K562 (cell line): Measurements from ENCODE around the gene DNMT1. TPM values are rescaled to one million over a fixed set of nuclear protein-coding genes. Genes with fewer than 3 reads are reported as not detected.

Experiments
- ATF2 ChIP-seq: sonication (generic); formaldehyde crosslinking; IDR thresholded peaks from 2 replicates; pipeline ENCODE4 v1.8.1; 2022; ENCODE audit warnings: missing genetic modification reagents
- BHLHE40 ChIP-seq: IDR thresholded peaks from 2 replicates; pipeline ENCODE4 v1.6.1; 2011; ENCODE audit warnings: low read length, improper control_type of control experiment
- CBFA2T2 ChIP-seq: fragments of 450-650 bp; conservative IDR thresholded peaks from 2 replicates; pipeline ENCODE4 v1.6.1; 2017; ENCODE audit warnings: mild to moderate bottlenecking
- CBFB ChIP-seq: sonication (generic); formaldehyde crosslinking; IDR thresholded peaks from 2 replicates; pipeline ENCODE4 v1.4.0; 2020; ENCODE audit warnings: mild to moderate bottlenecking, missing genetic modification reagents
- CREB1 ChIP-seq, 2 experiments: sonication (generic) in 1 of 2; formaldehyde crosslinking in 1 of 2; IDR thresholded peaks; 2 replicates each; pipeline versions ENCODE4 v1.6.1 to v1.8.0; 2012 to 2022; ENCODE audit warnings: inconsistent platforms in 1 of 2, mild to moderate bottlenecking in 1 of 2, missing genetic modification reagents in 1 of 2, moderate library complexity in 1 of 2
- CREM ChIP-seq: IDR thresholded peaks from 2 replicates; pipeline ENCODE4 v1.6.1; 2014; ENCODE audit warnings: antibody characterized with exemption, low read depth
- FOXJ3 ChIP-seq: sonication (generic); formaldehyde crosslinking; IDR thresholded peaks from 2 replicates; pipeline ENCODE4 v1.4.0; 2020; ENCODE audit warnings: mild to moderate bottlenecking, missing genetic modification reagents
- IRF1 ChIP-seq: sonication (generic); formaldehyde crosslinking; IDR thresholded peaks from 2 replicates; pipeline ENCODE4 v1.8.0; 2022; ENCODE audit warnings: missing genetic modification reagents, mild to moderate bottlenecking, borderline replicate concordance
- KDM5B ChIP-seq: fragments of 200-600 bp; sonication (generic); IDR thresholded peaks from 2 replicates; pipeline ENCODE4 v1.6.1; 2012; ENCODE audit warnings: low read depth, mild to moderate bottlenecking, moderate library complexity, low read length, control low read depth, inconsistent platforms; ENCODE audit not compliant: insufficient replicate concordance
- MEIS2 ChIP-seq: fragments of 450-650 bp; IDR thresholded peaks from 2 replicates; pipeline ENCODE4 v1.6.1; 2014; ENCODE audit warnings: mild to moderate bottlenecking; ENCODE audit not compliant: partially characterized antibody
- MTA2 ChIP-seq: fragments of 450-650 bp; IDR thresholded peaks from 2 replicates; pipeline ENCODE4 v1.6.1; 2016; ENCODE audit warnings: low read depth
- NKRF ChIP-seq: fragments of 450-650 bp; IDR thresholded peaks from 2 replicates; pipeline ENCODE4 v1.6.1; 2016; ENCODE audit warnings: borderline replicate concordance
- POLR2A ChIP-seq: fragments of 450-650 bp; conservative IDR thresholded peaks from 2 replicates; pipeline ENCODE4 v1.6.1; 2016
- TBL1XR1 ChIP-seq, 2 experiments: IDR thresholded peaks; 2 replicates each; pipeline ENCODE4 v1.6.1; 2012; ENCODE audit warnings: improper control_type of control experiment in 2 of 2, low read length in 2 of 2, mild to moderate bottlenecking in 1 of 2
- TEAD4 ChIP-seq, 2 experiments: sonication (generic) in 1 of 2; formaldehyde crosslinking in 1 of 2; IDR thresholded peaks; 2 replicates each; pipeline versions ENCODE4 v1.6.1 to v1.8.0; 2012 to 2022; ENCODE audit warnings: borderline replicate concordance in 1 of 2, inconsistent platforms in 1 of 2, low read length in 1 of 2, mild to moderate bottlenecking in 1 of 2, missing genetic modification reagents in 1 of 2
- ZKSCAN1 ChIP-seq: fragments of 150-350 bp; IDR thresholded peaks from 2 replicates; pipeline ENCODE4 v1.6.1; 2016; ENCODE audit warnings: low read depth, low read length
- ZNF699 ChIP-seq: fragments of 250-450 bp; sonication (Bioruptor Pico); IDR thresholded peaks from 2 replicates; pipeline ENCODE4 v1.8.0; 2021; ENCODE audit warnings: mild to moderate bottlenecking, moderate library complexity; ENCODE audit not compliant: insufficient replicate concordance
- ZNF77 ChIP-seq: fragments of 250-450 bp; sonication (Bioruptor Pico); IDR thresholded peaks from 2 replicates; pipeline ENCODE4 v1.5.0; 2020
- ZSCAN32 ChIP-seq: fragments of 450-650 bp; formaldehyde crosslinking; IDR thresholded peaks from 2 replicates; pipeline ENCODE4 v1.4.0; 2020; ENCODE audit warnings: mild to moderate bottlenecking, moderate library complexity
- polyA plus RNA-seq, 8 experiments: library from polyadenylated mRNA; depleted of rRNA in 4 of 8; stranded (reverse) in 5 of 8; unstranded in 3 of 8; fragments of >200 nt; fragmentation: Nextera tagmentation in 2 of 8; fragmentation: Illumina TruSeq in 1 of 8; extraction: Ambion mirVana in 2 of 8; extraction: Trizol in 1 of 8; gene quantifications; 2 replicates each; pipeline versions ENCODE4 v1.2.1 to v1.2.3, GENCODE V29; 2011 to 2014; ENCODE audit warnings: inconsistent platforms in 1 of 8, missing spikeins in 1 of 8
- total RNA-seq, 7 experiments: library from RNA; depleted of rRNA in 6 of 7; stranded (reverse); fragments of >200 nt in 6 of 7; fragmentation: Illumina TruSeq in 2 of 7; extraction: Trizol in 2 of 7; gene quantifications; 2 replicates each; pipeline versions ENCODE4 v1.2.1 to v1.2.3, GENCODE V29; 2011 to 2021; ENCODE audit warnings: low replicate concordance in 1 of 7
- TF ChIP-seq, protein P1 (sequence below): sonication (generic); formaldehyde crosslinking; IDR thresholded peaks from 2 replicates; pipeline ENCODE4 v1.5.0; 2020; ENCODE audit warnings: missing genetic modification reagents
- TF ChIP-seq, protein P2 (sequence below), 3 experiments: fragments of 200-800 bp in 1 of 3; sonication (Bioruptor generic) in 1 of 3; sonication (generic) in 1 of 3; formaldehyde crosslinking in 1 of 3; IDR thresholded peaks; 2 replicates each; pipeline versions ENCODE4 v1.6.1 to v1.8.0; 2016 to 2022; ENCODE audit warnings: mild to moderate bottlenecking in 2 of 3, missing compliant biosample characterization in 2 of 3, missing genetic modification characterization in 2 of 3, missing genetic modification reagents in 1 of 3

The DNMT1 gene
- total and polyA plus RNA-seq, 9 of the 15 experiments (the other 6 are each of a cell fraction or from before 2014, with no cell fraction given) = 80.1 to 271 (median 121) TPM

DNA sequence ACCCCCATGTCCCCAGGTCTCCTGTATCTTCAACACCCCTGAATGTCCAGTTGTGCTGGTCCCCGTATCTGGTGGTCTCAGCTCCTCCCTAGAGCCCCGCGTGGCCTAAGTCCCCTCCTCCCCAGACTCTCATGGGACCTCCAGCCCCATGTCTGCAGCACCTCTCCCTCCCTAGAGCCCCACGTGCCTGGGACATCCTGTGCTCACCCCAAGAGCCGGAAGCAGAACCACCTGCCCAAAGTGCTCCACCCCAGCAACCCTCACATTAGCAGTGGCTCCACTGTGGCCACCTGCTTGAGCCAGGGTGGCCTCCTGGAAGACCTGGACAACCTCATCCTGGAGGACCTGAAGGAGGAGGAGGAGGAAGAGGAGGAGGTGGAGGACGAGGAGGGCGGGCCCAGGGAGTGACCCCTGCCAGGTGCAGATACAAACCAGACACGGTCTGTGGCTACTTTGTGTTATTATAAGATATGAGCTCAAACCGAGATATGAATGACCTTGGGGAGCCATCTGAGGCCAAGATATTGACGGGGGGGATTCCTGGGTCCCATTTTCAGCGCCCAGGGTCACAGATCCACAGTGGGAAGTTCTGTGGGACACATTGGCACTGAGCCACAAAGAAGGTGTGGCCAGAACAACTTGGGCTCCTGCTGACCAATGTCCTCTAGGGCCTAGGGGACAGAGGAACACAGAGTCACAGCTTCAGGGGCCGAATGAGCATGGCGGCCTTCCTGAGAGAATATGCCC is 102.7 kb downstream of the DNMT1 start (continued):
- TF ChIP-seq, protein P1, sequence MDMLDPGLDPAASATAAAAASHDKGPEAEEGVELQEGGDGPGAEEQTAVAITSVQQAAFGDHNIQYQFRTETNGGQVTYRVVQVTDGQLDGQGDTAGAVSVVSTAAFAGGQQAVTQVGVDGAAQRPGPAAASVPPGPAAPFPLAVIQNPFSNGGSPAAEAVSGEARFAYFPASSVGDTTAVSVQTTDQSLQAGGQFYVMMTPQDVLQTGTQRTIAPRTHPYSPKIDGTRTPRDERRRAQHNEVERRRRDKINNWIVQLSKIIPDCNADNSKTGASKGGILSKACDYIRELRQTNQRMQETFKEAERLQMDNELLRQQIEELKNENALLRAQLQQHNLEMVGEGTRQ (CRISPR knock-in tag) = peak; percentile 30
- peak; percentile 47; the same call in 1 of the 2 replicates for TF ChIP-seq BHLHE40
- TF ChIP-seq CBFB = 0 out of 2 replicates have a peak, but pooled peaks have one; percentile 32
- TF ChIP-seq NKRF = no peak
- TF ChIP-seq KDM5B = no peak
- no peak for TF ChIP-seq ZNF699 (CRISPR knock-in tag)
- TF ChIP-seq ZKSCAN1 = no peak
- TF ChIP-seq MTA2 = peak; percentile 57
- peak; percentile 71; the same call in 1 of the 2 replicates for TF ChIP-seq TEAD4 (IDR thresholded peaks at IDR 0.05; ENCODE audit: low read length)
- TF ChIP-seq TEAD4 (CRISPR knock-in tag; IDR thresholded peaks at IDR 0.05; ENCODE audit: borderline replicate concordance) = no peak
- TF ChIP-seq FOXJ3 (CRISPR knock-in tag) = no peak
- no peak for TF ChIP-seq IRF1 (CRISPR knock-in tag)
- no peak for TF ChIP-seq ATF2
- TF ChIP-seq ZNF77 (CRISPR knock-in tag) = no peak
- TF ChIP-seq CREB1 (IDR thresholded peaks at IDR 0.05) = no peak
- TF ChIP-seq CREB1 (CRISPR knock-in tag; IDR thresholded peaks at IDR 0.05) = no peak
- TF ChIP-seq MEIS2 = peak; percentile 50
- peak; percentile 74 for TF ChIP-seq CBFA2T2
- TF ChIP-seq, protein P2, sequence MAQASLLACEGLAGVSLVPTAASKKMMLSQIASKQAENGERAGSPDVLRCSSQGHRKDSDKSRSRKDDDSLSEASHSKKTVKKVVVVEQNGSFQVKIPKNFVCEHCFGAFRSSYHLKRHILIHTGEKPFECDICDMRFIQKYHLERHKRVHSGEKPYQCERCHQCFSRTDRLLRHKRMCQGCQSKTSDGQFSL (CRISPR knock-in tag; IDR thresholded peaks at IDR 0.05) = no peak
- TF ChIP-seq, protein P2 (tag; IDR thresholded peaks at IDR 0.05) = no peak
- TF ChIP-seq ZSCAN32 (CRISPR knock-in tag) = no peak
- 0 out of 2 replicates have a peak, but pooled peaks have one; percentile 34 for TF ChIP-seq CREM
- TF ChIP-seq TBL1XR1 (IDR thresholded peaks at IDR 0.05; ENCODE audit: low read length in 2 of 2) = peak in 1 of 2 experiments; percentile 35; a peak in 1 of 4 replicates
- no peak for TF ChIP-seq POLR2A
